OCI-M1 (cell line): ENCODE measurements around the gene CTBP1.

Experiments used
- DNase-seq: peaks from one replicate; lab custom pipeline; 2025; lab: John Stamatoyannopoulos, UW

Gene CTBP1

DNA sequence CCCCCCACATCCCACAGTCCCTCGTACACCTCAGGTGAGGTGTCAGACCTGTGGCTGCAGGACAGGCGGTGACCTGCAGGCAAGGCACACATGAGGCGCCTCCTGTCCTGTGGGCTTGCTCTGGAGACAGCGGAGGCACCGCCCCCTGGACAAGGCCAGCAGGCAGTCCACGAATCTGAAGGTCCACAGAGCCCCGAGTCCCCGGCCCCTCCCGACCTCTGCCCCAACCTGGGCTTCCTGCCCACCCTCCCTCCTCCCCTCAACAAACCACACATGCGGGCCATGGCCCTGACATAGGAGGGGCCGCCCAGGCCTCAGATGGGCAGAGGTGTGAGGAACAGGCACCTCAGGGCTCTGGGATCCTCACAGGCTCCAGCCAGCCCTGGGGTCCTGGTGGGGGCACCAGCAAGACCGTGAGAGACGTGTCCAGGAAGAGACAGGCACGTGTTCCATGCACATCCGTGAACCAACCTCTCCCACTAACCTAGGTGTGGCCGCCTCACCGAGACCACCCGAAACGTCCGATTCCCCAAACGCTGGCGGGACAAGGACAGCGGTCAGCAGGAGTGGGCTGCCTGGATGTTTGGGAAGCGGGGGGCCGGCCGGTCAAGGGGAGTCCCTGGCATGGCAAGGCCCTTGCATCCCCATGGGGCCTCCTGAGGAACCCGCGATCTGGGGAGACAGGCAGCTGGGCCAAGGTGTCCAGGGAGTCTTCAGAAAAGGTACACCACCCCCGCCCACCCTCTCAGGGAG, 25.8 kb downstream of the CTBP1 start:
- no peak for DNase-seq

DNA sequence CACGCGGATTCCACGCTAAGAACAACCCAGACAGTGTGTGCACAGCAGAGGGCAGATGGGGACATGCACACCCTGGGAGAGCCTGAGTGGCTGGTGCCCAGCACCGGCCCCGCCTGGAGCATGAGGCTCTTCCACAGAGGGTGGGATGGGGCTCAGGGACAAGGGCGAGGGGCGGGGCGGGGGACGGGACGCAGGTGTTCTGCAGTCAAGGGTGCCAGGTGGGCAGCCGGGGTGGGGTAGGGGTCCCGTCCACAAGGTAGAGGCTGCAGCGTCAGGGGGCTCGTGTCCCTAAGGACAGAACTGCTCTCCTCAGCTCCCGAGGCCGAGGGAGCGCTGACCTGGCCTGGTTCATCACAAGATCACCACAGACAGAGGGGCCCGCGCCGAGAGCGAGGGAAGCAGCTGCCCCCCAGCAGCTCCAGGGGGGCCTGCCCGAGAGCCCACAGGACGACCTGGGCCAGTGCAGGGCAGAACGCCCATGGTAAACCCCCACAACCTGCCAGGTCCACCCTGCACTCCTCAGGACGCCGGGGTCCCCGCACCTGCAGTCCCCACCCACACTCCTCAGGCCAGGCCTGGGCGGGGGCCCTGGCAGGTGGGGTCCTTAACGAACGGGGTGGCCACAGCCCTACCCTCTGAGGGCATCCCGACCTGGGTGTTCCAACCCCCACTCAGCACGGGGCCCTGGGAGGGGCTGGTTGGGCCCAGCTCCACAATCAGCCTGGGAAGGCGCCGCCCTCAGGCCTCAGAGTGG, 26.7 kb downstream of the CTBP1 start:
- DNase-seq, result no peak

DNA sequence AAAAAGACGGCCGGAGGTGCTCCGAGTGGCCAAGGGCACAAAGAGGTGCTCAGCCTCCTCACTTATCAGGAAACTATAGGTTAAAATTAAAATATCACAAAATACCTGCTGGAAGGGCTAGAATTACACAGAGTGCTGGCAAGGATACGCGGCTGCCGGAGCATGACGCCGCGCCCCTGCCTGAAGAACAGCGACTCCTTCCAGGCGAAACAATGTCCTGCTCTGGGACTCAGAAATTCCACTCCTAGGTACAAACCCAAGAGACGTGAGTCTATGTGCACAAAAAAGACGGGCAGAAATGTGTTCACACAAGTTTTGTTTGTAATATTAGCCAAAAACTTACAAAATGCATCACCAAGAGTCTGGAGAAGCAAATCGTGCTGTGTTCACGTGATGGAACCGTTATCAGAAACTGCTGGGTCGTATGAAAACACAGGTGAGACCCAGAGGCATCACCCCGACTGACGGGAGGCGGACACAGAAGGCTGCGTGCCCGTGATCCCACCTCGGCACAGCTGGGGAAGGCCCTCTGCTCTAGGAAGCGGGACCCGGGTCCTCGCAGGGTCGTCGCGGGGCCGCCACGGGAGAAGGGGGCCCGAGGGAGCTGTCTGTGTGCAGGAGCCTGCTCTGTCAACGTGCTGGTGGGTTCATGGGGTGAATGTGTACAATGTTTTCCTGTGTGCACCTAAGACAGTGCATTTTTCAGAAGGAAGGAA, 27.6 kb downstream of the CTBP1 start:
- no peak for DNase-seq

DNA sequence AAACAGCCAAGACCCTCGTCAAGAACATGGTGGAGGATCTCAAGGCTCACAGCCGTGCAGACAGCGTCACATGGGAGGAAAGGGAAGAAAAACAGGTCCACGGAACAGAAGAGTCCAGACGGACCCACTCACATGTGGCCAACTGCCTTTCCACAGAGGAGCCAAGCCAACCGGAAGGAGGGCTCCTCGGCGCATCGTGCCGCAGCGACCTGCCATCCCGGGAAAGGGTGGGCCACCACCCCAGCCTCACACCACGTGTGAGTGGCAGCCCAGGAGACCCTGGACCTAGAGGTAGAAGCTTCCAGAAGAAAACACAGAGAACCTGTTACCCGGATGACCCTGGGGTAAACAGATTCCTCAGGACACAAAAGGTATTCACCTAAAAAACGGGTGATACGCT, 28.4 kb downstream of the CTBP1 start:
- no peak for DNase-seq

DNA sequence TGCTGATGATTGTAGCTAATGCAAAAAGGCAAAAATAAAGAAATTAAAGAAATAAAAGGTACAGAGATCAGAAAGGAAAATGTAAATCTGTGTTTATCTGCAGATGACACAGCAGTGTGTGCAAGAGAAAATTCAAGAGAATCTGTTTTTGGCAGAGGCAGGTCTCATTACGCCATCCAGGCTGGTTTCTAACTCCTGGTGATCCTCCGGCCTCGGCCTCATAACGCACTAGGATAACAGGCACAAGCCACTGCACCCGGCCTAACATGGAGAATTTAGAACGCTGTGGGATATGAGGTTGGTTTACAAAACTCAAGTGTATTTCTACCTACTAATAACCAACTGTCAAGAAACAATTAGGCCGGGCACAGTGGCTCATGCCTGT, 29.4 kb downstream of the CTBP1 start:
- no peak for DNase-seq

DNA sequence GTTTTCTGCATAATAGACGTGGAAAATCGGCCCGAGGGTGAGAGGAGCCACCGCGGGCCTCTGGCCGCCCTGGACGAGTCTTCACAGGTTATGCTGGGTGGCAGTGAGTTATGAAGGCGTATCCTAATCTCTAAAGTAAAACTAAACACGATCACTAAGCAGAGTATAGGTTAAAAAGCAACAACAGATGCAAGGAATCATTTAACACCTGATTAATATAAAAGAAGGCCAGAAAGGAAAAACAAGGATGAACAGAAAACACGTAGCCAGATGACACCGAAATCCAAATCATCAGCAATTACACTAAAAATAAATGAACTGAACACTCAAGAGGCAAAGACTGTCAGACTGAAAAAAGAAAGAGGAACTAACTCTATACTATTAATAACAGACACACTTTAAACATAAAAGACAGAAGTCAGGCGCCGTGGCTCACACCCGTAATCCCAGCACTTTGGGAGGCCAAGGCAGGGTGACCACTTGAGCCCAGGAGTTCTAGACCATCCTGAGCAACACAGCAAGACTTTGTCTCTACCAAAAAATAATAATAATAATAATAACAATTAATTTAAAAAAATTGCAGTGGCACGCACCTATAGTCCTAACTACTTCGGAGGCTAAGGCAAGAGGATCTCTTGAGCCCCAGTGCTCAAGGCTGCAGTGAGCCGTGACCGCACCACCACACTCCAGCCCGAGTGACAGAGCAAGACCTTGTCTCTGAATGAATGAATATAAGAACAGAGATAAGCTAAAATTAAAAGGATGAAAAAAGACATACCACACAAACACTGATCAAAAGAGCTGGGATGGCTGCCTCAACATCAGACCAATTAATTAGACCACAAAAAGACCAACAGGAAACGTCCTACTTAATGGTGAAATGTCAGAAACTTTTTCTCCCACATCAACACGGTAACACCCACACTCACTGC, 30.0 kb downstream of the CTBP1 start:
- DNase-seq, result peak; percentile 11

DNA sequence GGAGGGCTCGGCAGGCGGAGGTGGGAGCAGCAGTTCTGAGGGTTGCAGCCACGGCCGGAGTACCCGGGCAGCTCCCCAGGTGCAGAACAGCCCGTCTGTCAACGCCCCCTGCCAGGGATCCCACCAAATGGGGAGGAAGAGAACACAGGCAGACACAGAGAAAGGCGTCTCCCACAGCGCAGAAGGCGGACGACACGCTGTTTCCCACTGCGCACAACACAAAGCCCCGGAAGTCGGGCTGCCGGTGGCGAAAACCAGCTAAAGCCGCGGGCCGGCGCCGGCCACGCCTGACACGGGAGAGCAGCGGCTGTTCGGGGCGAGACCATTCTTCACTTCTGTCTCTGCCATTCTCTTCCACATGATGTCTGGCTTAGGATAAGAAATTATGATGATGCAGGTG, 31.6 kb downstream of the CTBP1 start:
- DNase-seq, result no peak

DNA sequence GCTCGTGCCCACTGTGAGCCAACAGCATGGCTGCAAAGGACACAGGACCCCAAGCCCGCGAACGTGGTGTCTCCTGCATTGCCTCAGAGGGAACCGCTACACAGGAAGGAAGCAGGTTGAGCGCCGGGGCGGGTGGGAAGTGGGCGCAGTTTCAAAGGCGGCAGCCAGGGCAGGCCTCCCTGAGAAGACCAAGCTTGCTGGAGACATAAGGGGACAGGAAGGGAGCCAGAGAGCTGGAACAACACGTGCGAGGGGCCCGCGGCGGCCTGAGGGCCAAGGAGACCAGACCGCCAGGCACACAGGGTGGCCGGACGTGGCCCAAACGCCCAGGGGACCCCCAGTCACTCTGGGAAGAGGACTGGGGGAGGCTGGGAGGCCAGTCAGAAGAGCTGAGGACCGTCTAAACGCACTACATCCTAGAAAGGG, 32.0 kb downstream of the CTBP1 start:
- no peak for DNase-seq

DNA sequence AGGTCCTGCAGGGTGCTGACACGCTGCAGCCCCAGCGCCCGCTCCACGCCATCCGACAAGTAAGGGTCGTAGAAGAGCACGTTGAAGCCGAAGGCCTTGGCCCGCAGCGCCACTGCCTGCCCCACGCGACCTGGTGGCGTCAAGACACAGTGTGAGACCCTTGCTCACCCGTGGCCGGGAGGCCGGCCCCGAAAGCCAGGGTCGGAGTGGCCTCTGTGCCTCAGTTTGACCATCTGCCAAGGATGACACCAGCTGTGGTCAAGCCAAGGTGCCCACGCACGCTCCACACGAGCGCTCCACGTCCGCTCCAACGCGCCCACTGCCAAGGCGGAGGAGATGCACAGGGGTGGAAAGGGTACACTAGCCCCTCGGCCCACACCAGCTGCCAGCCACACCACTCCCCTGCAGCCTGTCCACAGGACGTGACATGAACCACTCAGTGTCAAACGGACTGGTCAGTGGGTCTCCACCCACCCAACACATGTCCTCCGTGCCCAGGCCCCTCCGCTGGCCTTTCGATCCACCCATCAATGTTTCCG, 32.8 kb downstream of the CTBP1 start:
- DNase-seq, result no peak

DNA sequence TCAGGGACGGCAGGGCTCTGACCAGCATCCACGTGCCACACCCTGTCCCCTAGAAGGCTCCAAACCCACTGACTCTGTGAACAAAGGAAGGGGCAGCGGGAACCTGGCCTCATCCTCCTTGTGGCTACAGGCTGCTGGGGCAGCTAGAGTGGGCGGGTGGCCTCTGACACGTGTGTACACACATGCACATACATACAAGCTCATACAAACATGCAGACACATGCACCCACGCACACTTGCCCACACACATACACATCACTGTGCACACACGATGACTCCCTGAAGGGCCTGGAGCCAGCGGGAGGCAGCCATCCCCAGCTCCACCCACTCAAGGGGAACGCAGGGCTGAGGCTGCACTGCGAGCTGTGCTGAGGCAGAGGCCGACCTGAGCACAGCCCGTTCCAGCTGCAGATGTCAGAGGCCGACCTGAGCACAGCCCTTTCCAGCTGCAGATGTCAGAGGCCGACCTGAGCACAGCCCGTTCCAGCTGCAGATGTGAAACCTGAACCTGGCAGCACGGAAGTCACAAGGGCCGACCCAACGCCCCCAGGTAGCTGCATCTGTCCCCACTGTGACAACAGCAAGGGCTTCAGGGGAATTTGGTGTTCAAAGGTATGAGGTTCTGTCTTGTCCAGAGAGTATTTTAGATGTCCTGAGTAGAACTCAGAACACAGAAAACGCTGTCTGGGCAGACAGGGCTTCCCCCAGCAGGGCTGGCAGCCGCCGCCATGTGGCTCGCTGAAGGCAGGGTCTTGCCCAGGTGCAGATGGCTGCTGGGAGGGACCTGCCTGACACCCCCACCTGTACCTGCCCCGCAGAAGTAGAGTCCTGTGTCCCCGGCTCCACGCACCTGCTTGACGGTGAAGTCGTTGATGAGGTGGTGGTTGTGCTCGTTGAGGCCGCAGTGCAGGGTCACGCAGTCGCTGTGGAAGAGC, 33.5 kb downstream of the CTBP1 start:
- no peak for DNase-seq

DNA sequence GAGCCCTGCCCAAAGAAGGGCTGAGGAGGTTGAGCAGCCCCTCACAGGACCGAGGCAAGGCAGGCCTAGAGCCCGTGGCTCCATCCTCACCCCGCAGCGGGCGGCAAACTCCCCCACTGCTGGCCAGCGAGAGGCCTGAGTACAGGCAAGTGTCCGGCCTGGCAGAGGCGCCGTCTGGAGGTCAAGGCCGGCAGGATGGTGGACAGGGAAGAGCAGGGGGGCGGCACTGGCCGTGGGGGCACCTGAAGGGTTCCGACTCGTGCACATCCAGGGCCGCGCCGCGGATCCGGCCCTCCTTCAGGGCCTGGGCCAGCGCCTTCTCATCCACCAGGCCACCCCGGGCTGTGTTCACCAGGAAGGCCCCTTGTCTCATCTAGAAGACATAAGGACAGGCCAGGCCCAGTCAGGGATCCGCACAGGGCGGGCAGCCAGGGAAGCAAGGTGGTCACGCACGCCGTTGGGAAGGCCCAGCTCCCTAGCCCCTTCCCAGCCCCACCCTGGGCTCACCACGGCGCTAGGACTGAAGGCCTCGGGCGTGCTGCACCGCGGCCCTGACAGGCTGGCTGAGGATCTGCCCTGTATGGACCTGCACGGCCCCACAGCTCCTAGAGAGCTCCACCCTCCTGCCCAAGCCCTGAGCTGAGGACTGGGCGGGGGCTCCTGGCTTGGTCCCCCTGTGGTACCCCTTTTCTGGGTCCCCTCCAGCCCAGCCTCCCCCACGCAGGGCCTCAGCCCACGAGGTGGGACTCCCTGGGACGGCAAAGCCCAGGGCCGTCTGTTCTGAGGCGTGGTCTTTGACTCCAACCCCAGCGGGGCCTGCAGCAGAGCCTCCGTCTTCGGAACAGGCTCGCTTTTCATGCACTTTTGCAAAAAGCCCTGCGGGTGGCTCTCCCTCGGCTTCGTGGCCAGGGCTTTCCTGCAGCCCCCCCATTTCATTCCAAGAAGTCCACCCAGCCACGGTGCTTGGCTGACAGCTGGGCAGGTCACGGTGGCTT, 34.5 kb downstream of the CTBP1 start:
- no peak for DNase-seq

DNA sequence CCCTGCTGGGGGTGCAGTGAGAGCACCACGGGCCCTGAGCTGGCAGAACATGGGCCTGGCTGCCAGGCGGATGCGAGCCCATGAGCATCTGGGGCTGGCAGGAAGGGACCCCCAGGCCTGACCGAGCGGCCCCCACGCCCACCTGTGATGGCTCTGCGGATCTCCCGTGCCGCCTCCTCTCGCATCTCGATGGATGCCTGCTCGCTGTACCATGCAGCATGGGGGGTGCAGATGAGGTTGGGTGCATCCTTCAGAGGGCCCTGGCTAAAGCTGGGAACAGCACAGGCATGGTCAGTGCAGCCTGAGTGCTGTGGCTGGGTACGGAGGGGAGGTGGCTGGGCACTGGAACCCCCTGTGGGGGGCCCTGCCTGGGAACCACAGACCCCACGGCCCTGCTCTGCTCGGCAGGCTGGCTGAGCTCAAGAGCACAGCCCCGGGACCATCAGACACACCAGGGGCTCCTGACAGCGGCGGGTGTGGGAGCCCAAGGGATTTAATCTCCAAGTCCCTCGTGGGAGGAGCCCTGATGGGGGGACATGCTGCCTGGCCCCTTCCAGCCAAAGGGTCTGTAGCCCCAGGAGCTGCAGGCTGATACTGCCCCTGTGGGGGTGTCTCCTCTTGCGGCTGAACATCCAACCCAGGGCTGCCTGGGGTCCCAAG, 35.5 kb downstream of the CTBP1 start:
- no peak for DNase-seq

DNA sequence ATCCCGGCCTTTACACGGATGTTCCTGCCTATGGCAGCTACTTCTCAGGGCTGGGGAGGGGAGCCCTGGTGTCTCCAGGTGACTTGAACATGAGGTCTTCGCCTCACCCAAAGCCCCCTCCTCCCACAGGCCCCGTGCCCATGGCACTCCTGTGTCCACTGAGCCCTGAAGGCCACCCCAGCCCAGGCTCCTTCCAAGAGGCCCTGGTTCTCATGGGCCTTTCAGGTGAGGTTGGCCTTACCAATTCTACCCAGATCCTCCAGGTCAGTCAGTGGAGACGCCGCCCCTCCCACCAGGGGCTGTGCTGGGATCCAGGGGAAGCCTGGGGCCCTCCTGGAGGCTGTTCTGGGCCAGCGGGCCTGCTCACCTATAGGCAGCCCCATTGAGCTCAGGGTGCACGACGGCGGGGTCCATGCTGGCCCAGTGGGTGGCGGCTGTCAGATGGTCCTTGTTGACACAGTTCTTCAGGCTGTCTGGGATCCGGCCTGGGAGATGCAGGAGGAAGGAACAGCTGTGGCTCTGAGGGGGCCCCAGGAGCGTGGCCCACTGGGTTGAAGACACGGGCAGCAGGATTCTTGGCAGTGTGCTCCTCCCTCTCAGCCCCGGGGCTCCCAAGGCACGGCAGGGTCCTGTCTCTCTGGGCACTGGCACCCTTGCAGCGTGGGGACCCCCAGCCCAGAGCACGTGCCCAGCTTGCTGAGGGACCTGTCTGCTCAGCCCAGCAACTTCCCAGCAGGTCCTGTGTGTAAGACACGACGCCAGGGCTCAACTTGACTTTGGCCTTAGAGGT, 36.2 kb downstream of the CTBP1 start:
- DNase-seq, result no peak

DNA sequence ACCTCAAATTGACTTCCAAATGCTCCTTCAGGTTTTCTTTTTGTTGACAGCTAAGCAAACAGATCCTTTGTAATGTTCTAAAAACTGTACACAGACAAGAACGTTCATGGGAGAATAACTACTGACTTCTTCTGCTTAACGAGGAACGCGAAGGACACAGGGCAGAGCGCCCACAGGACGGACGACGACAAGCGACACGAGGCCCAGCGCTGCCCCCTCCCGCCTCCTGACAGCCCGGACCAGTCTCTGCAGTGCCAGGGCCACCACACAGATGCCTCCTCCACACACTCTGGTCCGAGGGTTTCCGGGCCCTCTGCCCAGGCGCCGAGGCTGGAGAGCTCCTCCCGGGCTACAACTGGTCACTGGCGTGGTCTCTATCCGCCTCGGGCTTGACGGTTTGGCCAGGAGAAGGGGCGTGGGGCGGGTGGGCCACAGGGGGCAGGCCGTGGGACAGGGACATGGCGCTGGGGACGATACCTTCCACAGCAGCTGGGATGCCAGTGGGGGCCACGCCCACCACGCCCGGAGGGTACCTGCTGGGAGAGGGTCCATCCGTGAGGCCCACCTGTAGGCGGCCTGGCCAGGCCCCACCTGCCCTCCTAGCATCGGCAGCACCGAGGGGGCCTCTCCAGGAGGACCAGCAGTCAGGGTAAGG, 36.9 kb downstream of the CTBP1 start:
- DNase-seq, result no peak

DNA sequence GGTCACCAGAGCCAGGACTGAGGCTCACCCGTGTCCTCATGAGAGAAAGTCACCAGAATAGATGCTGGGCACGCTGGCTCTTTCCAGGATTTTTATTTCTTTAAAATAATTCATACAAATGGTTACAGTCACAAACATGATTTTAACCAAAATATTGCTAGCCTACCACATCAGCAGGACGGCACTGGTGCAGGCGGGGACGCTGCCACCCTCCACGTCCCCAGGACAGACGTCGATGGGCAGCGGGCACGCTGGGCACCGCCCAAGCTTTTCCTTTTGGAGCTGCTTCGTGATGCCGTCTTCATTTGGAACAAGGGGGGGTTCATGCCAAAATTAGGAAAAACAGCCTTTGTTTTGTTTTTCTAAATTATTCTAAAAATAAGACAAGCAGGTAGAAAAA, 37.6 kb downstream of the CTBP1 start:
- DNase-seq, result no peak

DNA sequence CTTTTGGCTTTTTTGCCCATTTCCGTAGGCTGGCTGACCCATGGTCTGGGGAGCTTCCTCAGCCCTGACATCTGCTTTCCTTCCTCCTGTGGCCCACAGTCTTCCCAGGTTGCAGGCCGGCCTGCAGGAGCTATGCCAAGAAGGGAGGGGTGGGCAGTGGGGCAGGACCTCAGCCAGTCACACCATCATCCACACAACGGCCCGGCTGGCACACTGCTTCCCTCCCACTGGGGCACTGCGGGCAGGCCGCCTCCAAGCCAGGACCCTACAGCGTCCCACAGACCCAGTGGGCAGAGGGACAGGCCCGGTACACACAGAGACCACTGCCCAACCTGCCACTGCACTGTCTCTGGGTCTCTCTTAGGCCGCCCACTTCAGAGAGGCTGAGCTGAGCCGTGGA, 38.0 kb downstream of the CTBP1 start:
- no peak for DNase-seq

DNA sequence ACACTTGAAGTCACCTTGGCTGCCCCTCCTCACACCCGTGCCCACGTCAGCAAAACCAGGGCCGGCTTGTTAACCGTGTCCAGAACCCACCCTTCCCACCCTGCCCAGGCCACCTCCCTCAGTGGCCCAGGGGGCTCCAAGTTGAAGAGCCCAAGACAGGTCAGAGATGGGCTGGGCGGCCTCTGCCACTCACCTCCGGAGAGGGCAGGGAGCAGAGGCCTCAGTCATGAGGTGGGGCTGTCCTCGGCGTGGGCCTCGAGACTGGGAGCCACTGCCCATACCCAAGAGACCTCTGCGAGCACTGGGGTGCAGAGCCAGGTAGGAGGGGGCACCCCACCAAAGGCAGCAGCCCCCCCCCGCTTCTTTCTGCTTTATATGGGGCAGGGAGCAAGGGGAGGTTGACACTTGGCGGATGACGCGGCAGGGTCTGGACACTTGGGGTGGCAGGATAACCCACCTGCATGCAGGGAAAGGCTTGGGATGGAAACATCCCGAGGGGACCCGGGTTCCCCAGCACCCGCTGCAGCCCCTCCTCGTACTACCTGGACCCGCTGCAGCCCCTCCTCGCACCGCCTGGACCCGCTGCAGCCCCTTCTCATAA, 38.6 kb downstream of the CTBP1 start:
- no peak for DNase-seq
